GM12891 (cell line): ENCODE data around the gene PPP1R3C.

Source experiments
- DNase-seq: peaks from one replicate; pipeline ENCODE4 v3.0.0; 2011; ENCODE audit warnings: low spot score; ENCODE audit not compliant: insufficient read length
- FAIRE-seq: peaks from 2 replicates; lab custom pipeline; 2011; peaks lifted over from hg19 to GRCh38; lab: Jason Lieb, UNC
- PAX5 ChIP-seq: IDR thresholded peaks from 2 replicates; pipeline ENCODE4 v1.6.1; 2011; ENCODE audit warnings: low read length, moderate library complexity, mild to moderate bottlenecking; ENCODE audit not compliant: insufficient read depth, severe bottlenecking
- POLR2A ChIP-seq: IDR thresholded peaks from 2 replicates; pipeline ENCODE4 v1.6.1; 2011; ENCODE audit warnings: low read depth, low read length, control low read depth
- POLR2AphosphoS5 ChIP-seq: IDR thresholded peaks from 2 replicates; pipeline ENCODE4 v1.6.1; 2011; ENCODE audit warnings: low read depth, low read length, control low read depth
- POU2F2 ChIP-seq: IDR thresholded peaks from 2 replicates; pipeline ENCODE4 v1.6.1; 2011; ENCODE audit warnings: low read depth, mild to moderate bottlenecking, control low read depth, low read length, moderate library complexity
- SPI1 ChIP-seq: IDR thresholded peaks from 2 replicates; pipeline ENCODE4 v1.6.1; 2011; ENCODE audit warnings: low read depth, low read length, control low read depth
- TAF1 ChIP-seq: IDR thresholded peaks from 2 replicates; pipeline ENCODE4 v1.6.1; 2011; ENCODE audit warnings: low read depth, low read length, control low read depth

The PPP1R3C gene

GRCh38 chr10:91664426-91664825, 31.6 kb upstream of the PPP1R3C start:
- TF ChIP-seq SPI1 (no peak), POLR2A (no peak), PAX5 (no peak), POU2F2 (no peak), POLR2AphosphoS5 (no peak), TAF1 (no peak)
- FAIRE-seq (no peak), DNase-seq (no peak)

- TF ChIP-seq POLR2AphosphoS5, result no peak
- TF ChIP-seq POU2F2, result no peak
- FAIRE-seq (no peak), DNase-seq (no peak)
Measured at GRCh38 chr10:91662993-91663392, 30.1 kb upstream of the PPP1R3C start.

GRCh38 chr10:91653219-91653870, 20.5 kb upstream of the PPP1R3C start:
- no peak for DNase-seq
- no peak for FAIRE-seq
- no peak for TF ChIP-seq TAF1
- TF ChIP-seq SPI1, result no peak
- no peak for TF ChIP-seq POLR2AphosphoS5
- no peak for TF ChIP-seq POU2F2
- no peak for TF ChIP-seq POLR2A
- TF ChIP-seq PAX5, result no peak

GRCh38 chr10:91652364-91652763, 19.5 kb upstream of the PPP1R3C start:
- FAIRE-seq (no peak), DNase-seq (no peak)
- TF ChIP-seq POLR2A (no peak), POLR2AphosphoS5 (no peak), POU2F2 (no peak), TAF1 (no peak), SPI1 (no peak), PAX5 (no peak)

GRCh38 chr10:91643700-91644099, 10.8 kb upstream of the PPP1R3C start:
- FAIRE-seq (no peak), DNase-seq (no peak)
- TF ChIP-seq TAF1, result no peak
- TF ChIP-seq SPI1, result no peak
- no peak for TF ChIP-seq POLR2AphosphoS5
- TF ChIP-seq PAX5, result no peak
- no peak for TF ChIP-seq POLR2A
- TF ChIP-seq POU2F2, result no peak

- TF ChIP-seq TAF1, result no peak
- TF ChIP-seq SPI1, result peak; percentile 63
- no peak for DNase-seq
- no peak for FAIRE-seq
Measured at GRCh38 chr10:91642831-91643692, 10.2 kb upstream of the PPP1R3C start.

- TF ChIP-seq POLR2AphosphoS5 (no peak), TAF1 (no peak), SPI1 (no peak), PAX5 (no peak), POU2F2 (no peak), POLR2A (no peak)
- DNase-seq, result no peak
- FAIRE-seq, result no peak
Measured at GRCh38 chr10:91636892-91637291, 4.0 kb upstream of the PPP1R3C start.

- TF ChIP-seq PAX5, result no peak
- no peak for TF ChIP-seq POLR2AphosphoS5
- no peak for TF ChIP-seq POU2F2
- no peak for TF ChIP-seq SPI1
- TF ChIP-seq TAF1, result no peak
- TF ChIP-seq POLR2A, result no peak
- peak; percentile 18 for DNase-seq
- no peak for FAIRE-seq
Measured at GRCh38 chr10:91635401-91636400, 2.8 kb upstream of the PPP1R3C start.

- no peak for DNase-seq
Measured at GRCh38 chr10:91634898-91635297, 2.0 kb upstream of the PPP1R3C start.

More at GRCh38 chr10:91634898-91635297, 2.0 kb upstream of the PPP1R3C start:
- TF ChIP-seq POLR2A (no peak), SPI1 (peak; percentile 55; the same call in 1 of the 2 replicates), PAX5 (no peak)
- no peak for FAIRE-seq
